NCI-H2171 treated with DMSO at 0.1 percent for 48 hours (cell line): ENCODE data around the gene PPP1R9A.
"Not testable (repeated sequence)": the region's sequence is repeated elsewhere in the genome, so short reads cannot be mapped to it uniquely, and the experiment has no call there.

Source experiments
- DNase-seq: peaks from one replicate; lab custom pipeline; 2025; lab: John Stamatoyannopoulos, UW

Gene PPP1R9A

GRCh38 chr7:94975336-94975735 lies 67.9 kb downstream of the PPP1R9A start:
- no peak for DNase-seq

DNA sequence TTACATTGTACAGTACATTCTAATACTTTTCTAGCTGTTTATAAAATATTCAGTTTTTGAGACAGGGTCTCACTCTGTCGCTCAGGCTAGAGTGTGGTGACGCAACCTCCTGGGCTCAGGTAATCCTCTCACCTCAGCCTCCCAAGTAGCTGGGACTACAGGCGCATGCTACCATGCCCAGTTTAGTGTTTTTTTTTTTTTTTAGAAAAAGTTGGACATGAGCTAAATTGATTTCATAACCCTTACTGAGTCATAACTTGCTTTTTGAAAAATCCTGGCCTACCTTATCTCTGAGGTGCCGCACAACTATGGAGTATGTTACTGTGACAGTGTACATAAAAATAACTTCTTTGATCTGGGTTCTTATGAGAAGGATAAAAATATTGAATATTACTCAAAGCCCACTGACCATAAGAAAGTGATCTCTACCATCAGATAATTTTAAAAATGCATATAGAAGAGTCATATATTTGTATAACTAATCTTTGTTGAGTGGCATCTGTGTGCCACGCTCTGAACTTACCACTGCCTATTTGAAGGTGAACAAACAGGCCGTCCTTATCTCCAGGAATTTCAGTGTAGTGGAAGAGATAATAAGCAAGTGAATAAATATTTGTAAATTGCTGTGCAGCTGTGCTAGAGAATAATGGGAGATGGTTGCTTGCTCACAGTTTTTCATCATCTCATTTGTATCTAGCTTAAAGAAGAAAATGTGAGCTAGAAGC lies 73.2 kb downstream of the PPP1R9A start:
- no peak for DNase-seq

- DNase-seq = no peak
Measured at GRCh38 chr7:94995921-94996320, 88.5 kb downstream of the PPP1R9A start.

DNA sequence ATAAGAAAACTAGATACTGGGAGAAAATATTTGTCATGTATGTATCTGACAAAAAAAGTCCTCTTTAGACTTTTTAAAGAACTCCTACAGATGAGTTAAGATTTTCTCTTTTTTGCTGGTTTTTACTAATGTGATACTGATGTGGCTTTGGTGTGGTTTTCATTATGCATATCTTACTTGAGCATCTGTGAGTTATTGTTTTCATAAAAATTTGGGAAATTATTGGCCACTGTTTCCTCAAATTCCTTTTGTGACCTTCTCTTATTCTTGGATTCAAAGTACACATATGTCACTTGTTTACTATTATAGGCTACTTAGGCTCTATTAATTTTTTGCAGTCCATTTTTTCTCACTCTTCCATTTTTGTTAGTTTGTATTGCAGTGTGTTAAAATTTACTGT lies 89.0 kb downstream of the PPP1R9A start:
- DNase-seq = no peak

GRCh38 chr7:94997547-94997946 lies 90.2 kb downstream of the PPP1R9A start:
- DNase-seq = no peak

DNA sequence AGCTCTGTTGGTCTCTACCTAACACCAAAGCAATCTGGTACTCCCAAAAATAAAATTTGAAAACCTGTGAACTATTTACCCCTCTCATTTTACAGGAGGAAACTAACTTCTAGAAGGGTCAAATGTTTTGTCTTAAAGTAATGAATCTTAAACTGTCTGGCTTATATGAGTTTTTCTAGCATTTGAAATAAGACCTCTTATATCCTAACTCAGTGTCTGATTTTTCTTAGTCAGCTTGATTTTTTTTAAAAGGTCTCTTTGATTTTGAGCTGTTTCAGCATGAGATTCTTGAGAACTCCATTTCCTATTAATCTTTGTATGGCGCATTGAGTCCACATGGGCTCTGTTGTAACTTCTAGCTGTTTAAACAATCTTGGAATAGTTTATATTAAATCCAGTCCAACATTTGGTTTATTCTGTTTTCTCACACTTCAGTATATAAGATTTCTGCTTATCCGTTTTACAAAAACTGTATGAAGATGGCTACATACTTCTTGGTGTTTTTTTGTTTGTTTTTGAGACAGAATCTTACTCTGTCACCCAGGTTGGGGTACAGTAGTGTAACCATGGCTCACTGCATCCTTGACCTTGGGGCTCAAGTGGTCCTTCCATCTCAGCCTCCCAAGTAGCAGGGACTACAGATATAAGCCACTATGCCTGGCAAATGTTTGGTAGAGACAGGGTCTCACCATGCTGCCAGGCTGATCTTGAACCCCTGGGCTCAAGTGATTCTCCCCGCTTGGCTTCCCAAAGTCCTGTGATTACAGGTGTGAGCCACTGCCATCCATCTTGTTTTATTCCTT lies 91.1 kb downstream of the PPP1R9A start:
- no peak for DNase-seq

GRCh38 chr7:94999069-94999351 lies 91.6 kb downstream of the PPP1R9A start:
- no peak for DNase-seq

DNA sequence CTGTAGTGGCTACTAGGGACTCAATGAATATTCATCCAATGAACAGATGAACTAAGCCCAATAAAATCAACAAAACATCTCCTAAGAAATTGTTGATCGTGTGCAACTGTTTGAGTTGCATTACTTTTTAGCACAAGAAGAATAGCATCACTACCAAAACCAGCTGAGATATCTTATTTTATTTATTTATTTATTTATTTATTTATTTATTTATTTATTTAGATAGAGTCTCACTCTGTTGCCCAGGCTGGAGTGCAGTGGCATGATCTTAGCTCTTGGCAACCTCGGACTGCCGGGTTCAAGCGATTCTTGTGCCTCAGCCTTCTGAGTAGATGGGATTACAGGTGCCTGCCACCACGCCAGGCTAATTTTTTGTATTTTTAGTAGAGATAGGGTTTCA lies 92.2 kb downstream of the PPP1R9A start:
- DNase-seq = not testable (repeated sequence)

- DNase-seq = no peak
Measured at GRCh38 chr7:95001258-95001657, 93.9 kb downstream of the PPP1R9A start.

DNA sequence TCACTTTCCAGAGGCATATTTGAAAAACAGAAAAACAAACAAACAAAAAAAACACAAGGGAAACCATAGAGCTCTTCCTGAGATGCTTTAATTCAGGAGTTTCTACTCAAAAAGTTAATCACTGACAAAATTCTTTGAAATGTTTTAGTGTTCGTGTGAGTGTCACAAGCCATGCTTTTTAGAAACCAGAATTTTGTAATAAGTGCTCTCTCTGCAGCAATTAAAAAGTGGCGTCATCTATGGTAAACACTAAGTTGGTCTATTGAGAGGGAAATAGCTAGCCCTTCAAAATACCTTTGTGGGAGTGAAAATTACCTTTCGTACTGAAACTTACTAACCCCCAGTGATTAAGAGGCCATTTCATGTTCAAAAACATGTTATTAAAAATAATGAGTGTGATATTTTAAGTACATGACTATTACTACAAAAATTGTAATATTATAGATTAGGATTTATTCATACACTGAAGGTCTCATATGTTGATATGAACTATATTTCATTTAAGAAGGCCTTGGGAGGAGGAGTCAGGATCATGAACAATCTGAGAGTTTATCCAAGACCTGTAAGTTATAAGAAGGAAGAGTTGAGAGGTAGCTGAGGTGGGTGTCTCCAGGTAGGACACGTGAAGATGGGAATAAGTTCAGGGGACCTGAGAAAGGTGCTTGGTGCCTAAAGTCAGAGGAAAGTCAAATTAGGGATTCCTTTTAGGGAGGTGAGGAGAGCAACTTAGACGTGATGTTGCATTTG lies 94.6 kb downstream of the PPP1R9A start:
- DNase-seq = no peak

DNA sequence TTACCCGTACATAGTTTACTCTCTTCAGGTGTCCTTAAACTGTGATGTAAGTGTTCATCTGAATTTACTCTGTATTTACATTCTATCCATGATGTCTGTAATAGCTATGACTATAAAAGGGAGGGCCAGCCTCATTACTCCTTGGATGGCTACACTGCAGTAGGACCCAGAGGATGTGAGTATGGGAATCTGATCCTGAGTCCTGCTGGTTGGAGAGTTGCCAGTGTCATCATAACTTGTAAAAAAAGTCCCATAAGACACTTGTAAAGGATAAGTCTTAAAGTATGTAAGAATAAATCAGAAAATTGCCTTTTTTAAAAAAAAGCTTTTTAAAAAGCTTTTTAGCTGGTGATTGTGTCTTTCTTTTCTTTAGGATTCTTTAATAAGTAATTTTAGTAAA lies 95.4 kb downstream of the PPP1R9A start:
- DNase-seq = peak; percentile 6

DNA sequence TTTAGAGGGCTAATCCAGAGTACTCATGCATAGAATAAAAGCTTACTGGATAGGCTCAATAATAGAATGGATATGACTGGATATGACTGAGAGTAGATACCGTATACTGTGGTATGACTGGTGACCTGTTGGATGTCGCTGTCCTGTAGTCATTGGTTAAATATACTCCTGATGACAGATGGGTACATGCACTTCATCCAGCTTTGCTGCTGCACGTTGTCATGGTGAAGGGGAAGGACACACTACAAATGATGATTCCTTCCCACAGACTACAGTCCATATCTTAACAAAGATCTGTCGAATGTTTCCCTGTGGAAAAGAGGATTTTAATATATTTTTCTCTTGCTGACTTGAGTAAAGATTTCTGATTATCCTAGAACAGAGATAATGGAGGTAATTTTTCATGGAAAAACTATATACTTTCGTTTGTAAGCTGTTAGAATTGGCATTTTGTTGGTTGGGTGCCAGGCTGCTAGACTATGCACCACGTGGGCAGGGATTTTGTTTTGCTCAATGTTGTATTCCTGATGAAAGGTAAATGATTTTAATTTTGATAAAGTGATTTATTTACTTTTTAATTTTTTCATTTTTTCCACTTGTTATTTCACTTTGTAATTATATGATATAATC lies 97.3 kb downstream of the PPP1R9A start:
- DNase-seq = peak; percentile 74

GRCh38 chr7:95006010-95006409 lies 98.6 kb downstream of the PPP1R9A start:
- no peak for DNase-seq

GRCh38 chr7:95008773-95009172 lies 101.4 kb downstream of the PPP1R9A start:
- DNase-seq = not testable (repeated sequence)

DNA sequence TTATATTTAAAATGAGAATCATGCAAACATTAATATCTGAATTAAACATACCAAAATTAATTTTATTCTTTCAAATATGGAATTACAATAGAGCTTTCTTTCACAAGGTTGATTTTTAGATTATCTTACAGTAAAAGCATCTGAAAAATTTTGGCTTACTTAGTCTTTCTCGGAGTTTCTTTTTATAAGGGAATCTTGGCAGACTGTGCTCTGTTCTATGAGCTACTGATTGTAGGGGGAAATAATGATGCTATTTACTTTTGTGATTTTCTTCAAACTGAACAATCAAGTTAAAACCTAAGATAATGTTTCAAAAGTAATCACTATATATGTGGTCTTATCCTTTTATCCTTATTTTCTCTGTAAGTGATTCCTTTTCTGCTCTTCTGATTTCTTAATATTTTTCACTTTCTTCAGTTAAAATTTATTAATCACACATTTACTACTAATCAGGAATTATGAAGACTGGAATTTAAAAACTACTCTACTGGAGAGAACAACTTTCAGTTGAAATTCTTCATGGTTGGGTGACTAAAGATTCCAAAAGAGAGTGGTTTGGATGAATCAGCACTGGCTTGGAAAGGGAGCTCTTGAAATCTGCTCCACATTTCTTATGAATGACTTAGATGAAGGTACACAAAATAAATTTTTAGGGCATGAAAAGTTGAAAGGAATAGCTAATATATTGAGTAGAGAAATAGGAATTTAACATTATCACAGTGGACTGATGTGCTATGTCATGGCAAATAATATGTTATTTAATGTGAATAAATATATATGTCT lies 103.9 kb downstream of the PPP1R9A start:
- DNase-seq = no peak

DNA sequence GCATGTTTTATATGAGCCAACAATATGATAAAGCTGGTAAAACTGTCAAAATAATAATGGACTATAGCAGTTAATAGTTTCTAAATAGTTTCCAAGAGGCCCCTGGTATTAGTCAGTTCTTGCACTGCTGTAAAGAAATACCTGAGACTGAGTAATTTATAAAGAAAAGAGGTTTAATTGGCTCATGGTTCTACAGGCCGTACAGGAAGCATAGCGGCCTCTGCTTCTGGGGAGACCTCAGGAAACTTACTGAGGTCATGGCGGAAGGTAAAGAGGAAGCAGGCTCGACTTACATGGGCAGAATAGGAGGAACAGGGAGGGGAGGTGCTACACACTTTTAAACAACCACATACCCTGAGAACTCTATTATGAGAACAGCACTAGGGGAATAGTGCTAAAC lies 104.6 kb downstream of the PPP1R9A start:
- DNase-seq = no peak

- no peak for DNase-seq
Measured at GRCh38 chr7:95018021-95018420, 110.6 kb downstream of the PPP1R9A start.

DNA sequence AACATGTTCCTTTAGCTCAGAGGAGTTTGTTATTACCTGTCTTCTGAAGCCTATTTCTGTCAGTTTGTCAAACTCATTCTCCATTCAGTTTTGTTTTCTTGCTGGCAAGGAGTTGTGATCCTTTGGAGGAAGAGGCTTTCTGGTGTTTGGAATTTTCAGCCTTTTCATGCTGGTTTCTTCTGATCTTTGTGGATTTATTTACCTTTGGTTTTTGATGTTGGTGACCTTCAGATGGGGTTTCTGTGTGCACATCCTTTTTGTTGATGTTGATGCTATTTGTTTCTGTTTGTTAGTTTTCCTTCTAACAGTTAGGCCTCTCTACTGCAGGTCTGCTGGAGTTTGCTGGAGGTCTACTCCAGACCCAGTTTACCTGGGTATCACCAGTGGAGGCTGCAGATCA lies 118.6 kb downstream of the PPP1R9A start:
- DNase-seq = no peak

- DNase-seq = no peak
Measured at GRCh38 chr7:95026421-95027072, 119.2 kb downstream of the PPP1R9A start.

- DNase-seq = no peak
Measured at GRCh38 chr7:95027234-95027872, 120.0 kb downstream of the PPP1R9A start.

DNA sequence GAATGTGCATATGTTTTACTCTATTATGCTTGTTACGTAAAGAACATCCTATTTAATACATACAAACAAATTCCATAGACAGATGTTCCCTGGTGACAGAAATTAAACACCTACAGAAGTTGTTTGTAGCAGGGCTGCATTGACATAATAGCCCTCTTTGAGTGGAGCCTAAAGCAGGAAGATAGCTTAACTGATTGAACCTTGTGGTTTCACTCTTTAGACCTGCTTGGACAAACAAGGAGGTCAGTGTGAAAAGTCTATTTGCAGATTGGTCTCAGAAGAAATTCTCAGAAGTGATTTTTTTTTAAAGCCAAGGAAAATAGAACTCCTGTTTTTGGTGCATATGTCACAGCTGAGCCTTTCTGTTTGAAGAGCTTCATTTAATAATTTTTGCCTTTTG lies 121.3 kb downstream of the PPP1R9A start:
- DNase-seq = no peak
